ENCODE measurements around the gene SPATA31D1. TPM values are rescaled to one million over a fixed set of nuclear protein-coding genes. Genes with fewer than 3 reads are reported as not detected.
"Not testable (repeated sequence)": the region's sequence is repeated elsewhere in the genome, so short reads cannot be mapped to it uniquely, and the experiment has no call there.

Gene SPATA31D1
- total RNA-seq = not detected
- long read RNA-seq = 0 reads

DNA sequence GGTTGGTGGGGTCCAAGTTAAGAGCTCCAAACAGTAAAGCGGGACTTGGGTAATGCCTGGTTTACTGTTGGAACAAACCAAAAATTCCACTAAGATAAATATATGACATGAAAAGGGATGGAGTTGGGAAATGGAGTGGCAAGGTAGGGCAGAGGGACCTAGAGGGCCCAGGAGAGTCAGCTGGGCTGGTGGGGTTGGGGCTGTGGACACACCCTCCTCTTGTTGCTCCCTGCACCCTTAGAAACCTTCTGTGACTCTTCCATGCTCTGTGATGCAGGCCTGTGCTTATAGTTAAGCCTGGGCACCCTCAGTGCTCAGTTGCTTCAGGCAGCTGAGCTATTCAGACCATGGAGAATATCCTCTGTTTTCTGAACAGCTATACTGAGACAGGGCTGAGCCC lies at the start of gene SPATA31D1:
TSS of gene SPATA31D1 (plus strand) at position 301 of the 400 bp plus-strand sequence. CDS start at position 348, 47 bp downstream.
- H3K4me1 ChIP-seq; H3K9me3 ChIP-seq (replicated peaks); H3K36me3 ChIP-seq; DNase-seq; H3K4me3 ChIP-seq; intact Hi-C loops (cut with micrococcal nuclease); H3K27ac ChIP-seq (replicated peaks): not testable (repeated sequence)
- peaks cover 21% of the 10 kb centered on the region for H3K27me3 ChIP-seq (ENCODE audit: low read depth)

DNA sequence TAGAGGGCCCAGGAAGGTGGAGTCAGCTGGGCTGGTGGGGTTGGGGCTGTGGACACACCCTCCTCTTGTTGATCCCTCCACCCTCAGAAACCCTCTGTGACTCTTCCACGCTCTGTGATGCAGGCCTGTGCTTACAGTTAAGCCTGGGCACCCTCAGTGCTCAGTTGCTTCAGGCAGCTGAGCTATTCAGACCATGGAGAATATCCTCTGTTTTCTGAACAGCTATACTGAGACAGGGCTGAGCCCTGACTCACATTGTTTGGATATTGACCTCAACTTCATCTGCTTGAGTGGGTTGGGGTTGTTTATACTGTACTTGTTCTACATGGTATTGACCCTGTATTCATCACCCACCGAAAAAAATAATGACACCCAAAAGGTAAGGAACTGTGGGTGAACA lies 45.2 kb upstream of the SPATA31D1 start, which contains the start of gene SPATA31D3:
TSS of gene SPATA31D3 (plus strand) at position 108 of the 400 bp plus-strand sequence. CDS start at position 194, 86 bp downstream.
- H3K4me1 ChIP-seq; H3K27me3 ChIP-seq (ENCODE audit: low read depth); intact Hi-C loops (cut with micrococcal nuclease); H3K27ac ChIP-seq (replicated peaks); H3K36me3 ChIP-seq; H3K4me3 ChIP-seq; H3K9me3 ChIP-seq (replicated peaks); DNase-seq: not testable (repeated sequence)

DNA sequence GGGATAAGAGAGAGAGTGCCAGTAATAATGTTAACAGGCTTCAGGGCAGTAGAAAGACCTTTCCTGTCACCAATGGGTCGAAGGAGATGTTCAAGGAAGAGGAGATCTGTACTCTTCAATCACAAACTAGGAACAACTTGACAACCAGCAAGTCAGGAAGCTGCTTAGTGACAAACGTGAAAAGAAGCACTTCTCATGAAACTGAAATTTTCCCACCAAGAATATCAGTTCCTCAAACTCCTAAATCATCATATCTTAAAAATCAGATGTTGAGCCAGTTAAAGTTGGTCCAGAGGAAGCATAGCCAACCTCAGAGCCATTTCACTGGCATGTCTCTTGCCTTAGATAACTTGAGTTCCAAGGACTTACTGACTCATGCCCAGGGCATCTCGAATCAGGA lies 39.9 kb upstream of the SPATA31D1 start:
- intact Hi-C loops (cut with micrococcal nuclease); H3K27ac ChIP-seq (replicated peaks); H3K4me3 ChIP-seq; H3K36me3 ChIP-seq; DNase-seq; H3K27me3 ChIP-seq (ENCODE audit: low read depth); H3K9me3 ChIP-seq (replicated peaks); H3K4me1 ChIP-seq: not testable (repeated sequence)

DNA sequence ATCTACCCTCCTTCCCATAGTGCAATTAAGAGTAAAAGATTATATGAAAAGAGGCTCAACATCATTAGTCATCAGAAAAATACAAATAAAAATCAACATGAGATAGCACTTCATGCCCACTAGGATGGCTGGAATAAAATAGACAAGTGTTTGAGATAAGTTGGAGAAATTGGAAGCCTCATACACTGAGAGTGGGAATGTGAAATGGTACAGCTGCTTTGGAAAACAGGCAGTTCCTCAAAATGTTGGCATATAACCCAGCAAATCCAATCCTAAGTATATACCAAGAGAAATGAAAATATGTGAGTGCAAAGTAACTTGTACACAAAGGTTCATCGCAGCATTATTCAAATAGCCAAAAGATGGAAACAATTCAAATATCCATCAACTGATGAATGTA lies 35.5 kb upstream of the SPATA31D1 start:
- peaks cover 31% of the 10 kb centered on the region for H3K9me3 ChIP-seq (replicated peaks)
- no peaks in the 10 kb centered on the region for H3K36me3 ChIP-seq
- H3K4me1 ChIP-seq = no peaks in the 10 kb centered on the region
- DNase-seq = no peak
- intact Hi-C loops (cut with micrococcal nuclease) = no loop called here
- TF ChIP-seq, protein P1, sequence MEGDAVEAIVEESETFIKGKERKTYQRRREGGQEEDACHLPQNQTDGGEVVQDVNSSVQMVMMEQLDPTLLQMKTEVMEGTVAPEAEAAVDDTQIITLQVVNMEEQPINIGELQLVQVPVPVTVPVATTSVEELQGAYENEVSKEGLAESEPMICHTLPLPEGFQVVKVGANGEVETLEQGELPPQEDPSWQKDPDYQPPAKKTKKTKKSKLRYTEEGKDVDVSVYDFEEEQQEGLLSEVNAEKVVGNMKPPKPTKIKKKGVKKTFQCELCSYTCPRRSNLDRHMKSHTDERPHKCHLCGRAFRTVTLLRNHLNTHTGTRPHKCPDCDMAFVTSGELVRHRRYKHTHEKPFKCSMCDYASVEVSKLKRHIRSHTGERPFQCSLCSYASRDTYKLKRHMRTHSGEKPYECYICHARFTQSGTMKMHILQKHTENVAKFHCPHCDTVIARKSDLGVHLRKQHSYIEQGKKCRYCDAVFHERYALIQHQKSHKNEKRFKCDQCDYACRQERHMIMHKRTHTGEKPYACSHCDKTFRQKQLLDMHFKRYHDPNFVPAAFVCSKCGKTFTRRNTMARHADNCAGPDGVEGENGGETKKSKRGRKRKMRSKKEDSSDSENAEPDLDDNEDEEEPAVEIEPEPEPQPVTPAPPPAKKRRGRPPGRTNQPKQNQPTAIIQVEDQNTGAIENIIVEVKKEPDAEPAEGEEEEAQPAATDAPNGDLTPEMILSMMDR (IDR thresholded peaks at IDR 0.05; ENCODE audit: borderline replicate concordance) = no peak
- no peaks in the 10 kb centered on the region for H3K27me3 ChIP-seq (ENCODE audit: low read depth)
- no peak overlapping the region for H3K27ac ChIP-seq (replicated peaks)
- no peak overlapping the region for H3K4me3 ChIP-seq

DNA sequence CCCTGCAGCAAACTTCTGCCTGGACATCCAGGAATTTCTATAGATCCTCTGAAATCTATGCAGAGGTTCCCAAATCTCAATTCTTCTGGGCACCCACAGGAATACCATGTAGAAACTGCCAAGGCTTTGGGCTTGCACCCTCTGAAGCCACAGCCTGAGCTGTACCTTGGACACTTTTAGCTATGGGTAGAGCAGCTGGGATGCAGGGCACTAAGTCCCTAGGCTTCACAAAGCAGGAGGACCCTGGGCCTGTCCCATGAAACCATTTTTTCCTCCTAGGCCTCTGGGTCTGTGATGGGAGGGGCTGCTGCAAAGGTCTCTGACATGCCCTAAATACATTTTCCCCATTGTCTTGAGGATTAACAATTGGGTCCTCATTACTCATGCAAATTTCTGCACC lies 32.9 kb upstream of the SPATA31D1 start:
- no peak for DNase-seq
- no peaks in the 10 kb centered on the region for H3K27me3 ChIP-seq (ENCODE audit: low read depth)
- TF ChIP-seq, protein P1 (IDR thresholded peaks at IDR 0.05; ENCODE audit: borderline replicate concordance) = no peak
- no peaks in the 10 kb centered on the region for H3K4me1 ChIP-seq
- H3K27ac ChIP-seq (replicated peaks) = no peak overlapping the region
- no peak overlapping the region for H3K4me3 ChIP-seq
- H3K36me3 ChIP-seq = no peaks in the 10 kb centered on the region
- intact Hi-C loops (cut with micrococcal nuclease) = no loop called here
- peaks cover 31% of the 10 kb centered on the region for H3K9me3 ChIP-seq (replicated peaks)

DNA sequence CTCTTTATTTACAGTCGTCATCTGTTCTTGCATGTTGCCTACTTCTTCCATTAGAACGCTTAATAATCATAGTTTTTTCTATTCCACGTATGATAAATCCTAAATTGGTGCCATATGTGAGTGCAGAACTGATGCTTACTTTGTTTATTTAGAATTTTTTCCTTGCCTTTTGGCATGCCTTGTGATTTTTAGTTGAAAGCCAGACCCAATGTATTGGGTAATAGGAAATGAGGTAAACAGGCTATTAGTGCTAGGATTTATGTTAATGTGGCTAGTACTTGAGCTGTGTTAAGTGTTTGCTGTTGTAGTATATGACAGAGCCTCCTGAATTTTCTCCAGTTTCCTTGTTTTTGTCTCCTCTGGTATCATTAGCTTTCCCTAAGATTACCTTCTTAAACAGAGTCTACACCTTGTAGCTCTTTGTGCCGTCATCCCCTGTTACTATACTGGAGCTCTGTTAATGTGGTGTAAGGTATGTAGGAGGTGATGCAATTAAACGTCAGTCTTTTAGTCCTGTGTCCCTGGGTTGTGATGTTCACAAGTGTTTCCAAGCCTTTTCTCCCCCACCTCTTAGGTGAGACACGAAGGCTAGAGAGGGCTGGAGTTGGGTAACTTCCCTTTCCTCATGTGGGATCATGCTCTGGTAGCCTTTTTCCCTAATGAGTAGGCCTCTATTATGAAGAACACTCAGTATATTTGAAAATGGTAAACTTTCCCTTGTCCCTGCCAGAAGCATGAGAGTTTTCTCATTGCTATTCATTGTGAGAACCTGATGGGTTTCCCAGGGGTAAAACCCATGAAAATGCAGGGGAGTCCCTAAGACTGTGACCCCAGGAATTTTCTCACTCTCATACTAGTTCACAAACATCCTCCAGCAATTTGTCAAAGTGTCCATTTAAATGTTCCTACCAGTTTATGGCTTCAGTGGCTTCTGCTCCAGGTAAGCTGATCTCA lies 24.1 kb upstream of the SPATA31D1 start:
- Histone ChIP-seq H3K9me3 (replicated peaks) (peaks cover 10% of the 10 kb centered on the region), H3K27ac (replicated peaks) (no peak overlapping the region), H3K27me3 (ENCODE audit: low read depth) (peaks cover 30% of the 10 kb centered on the region), H3K4me1 (no peaks in the 10 kb centered on the region), H3K36me3 (no peaks in the 10 kb centered on the region), H3K4me3 (no peak overlapping the region)
- DNase-seq = no peak
- intact Hi-C loops (cut with micrococcal nuclease) = no loop called here
- TF ChIP-seq, protein P1 (IDR thresholded peaks at IDR 0.05; ENCODE audit: borderline replicate concordance) = no peak

DNA sequence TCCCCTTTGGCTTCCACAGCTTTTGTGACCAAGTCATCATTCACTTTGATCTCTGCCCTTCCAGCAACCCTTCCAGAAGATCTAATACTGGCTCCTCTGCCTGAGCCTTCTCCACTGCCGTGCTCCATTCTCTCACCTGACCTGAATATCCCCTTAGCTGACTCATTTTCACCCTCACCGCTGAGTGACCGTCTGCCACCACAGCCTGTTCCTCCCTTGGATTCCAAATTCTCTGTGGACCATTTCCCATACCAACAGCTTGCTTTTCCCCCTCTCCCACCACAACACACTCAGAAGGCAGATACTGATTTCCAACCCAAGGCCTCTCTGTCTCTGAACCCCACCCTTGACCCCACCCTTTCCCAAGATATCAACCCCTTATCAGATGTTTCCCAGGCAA lies 20.5 kb upstream of the SPATA31D1 start:
- TF ChIP-seq, protein P1 (IDR thresholded peaks at IDR 0.05; ENCODE audit: borderline replicate concordance) = no peak
- Histone ChIP-seq H3K4me3 (no peak overlapping the region), H3K27ac (replicated peaks) (no peak overlapping the region), H3K4me1 (no peaks in the 10 kb centered on the region), H3K27me3 (ENCODE audit: low read depth) (peaks cover 30% of the 10 kb centered on the region), H3K36me3 (no peaks in the 10 kb centered on the region), H3K9me3 (replicated peaks) (peaks cover 10% of the 10 kb centered on the region)
- no peak for DNase-seq
- intact Hi-C loops (cut with micrococcal nuclease) = no loop called here
